ENCODE data around the gene HID1. TPM values are rescaled to one million over a fixed set of nuclear protein-coding genes. Genes with fewer than 3 reads are reported as not detected.
"Not testable (repeated sequence)": the region's sequence is repeated elsewhere in the genome, so short reads cannot be mapped to it uniquely, and the experiment has no call there.

HID1 gene
- total RNA-seq, 1 donor from 2014 or later: 30.6 TPM

DNA sequence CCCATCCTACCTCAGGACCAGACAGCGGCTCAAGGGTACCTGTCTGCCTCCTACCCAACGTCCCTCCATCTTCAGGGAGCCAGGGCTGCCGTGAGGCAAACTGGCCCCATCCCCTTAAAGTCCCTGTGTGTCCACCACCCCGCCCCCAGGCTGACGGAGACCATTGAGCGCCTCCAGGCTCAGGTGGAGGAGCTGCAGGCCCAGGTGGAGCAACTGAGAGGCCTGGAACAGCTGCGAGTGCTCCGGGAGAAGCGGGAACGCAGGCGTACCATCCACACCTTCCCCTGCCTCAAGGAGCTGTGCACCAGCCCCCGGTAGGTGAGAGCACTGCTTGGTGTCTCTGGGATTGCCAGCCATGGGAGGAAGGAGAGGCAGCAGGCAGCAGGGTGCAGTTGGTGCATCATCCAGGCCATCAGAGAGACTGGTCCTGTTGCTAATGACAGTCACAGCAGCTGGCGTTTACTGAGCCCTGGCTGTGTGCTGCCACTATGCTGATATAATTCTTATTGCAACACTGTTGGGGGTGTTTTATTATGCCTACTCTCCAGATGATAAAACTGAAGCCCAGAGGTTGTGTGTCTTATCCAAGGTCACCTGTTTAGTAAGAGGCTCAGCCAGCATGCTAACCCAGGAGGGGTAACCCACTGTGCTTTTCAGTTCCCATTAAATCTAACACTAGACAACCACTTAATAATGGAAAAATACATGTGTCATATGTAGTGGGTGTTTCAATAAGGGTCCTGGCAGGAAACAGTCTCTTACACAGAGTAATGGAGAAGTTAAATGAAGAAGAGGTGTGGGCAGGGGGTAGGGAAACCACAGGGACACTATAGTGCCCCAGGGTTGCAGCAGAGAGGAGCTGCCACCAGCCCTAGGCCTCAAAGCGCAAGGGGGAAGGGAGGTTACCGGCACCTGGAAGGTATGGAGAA is 29.6 kb upstream of the HID1 start:
- no peak for DNase-seq (ENCODE audit: extremely low read depth, low read depth, low spot score)

DNA sequence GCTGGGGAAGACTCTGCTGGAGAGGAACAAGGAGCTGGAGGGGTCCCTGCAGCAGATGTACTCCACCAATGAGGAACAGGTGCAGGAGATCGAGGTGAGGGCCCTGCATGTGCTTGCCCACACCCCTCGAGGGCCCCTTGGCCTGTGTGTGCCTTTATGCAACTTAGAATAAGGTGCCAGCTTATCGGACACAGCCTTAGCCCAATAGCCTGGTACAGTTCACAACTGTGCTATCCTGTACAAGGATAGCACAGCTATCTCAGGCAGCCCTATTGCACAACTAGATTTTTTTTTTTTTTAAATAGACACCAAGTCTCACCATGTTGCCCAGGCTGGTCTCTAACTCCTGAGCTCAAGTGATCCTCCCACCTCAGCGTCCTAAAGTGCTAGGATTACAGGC is 27.0 kb upstream of the HID1 start:
- DNase-seq (ENCODE audit: extremely low read depth, low read depth, low spot score): no peak

DNA sequence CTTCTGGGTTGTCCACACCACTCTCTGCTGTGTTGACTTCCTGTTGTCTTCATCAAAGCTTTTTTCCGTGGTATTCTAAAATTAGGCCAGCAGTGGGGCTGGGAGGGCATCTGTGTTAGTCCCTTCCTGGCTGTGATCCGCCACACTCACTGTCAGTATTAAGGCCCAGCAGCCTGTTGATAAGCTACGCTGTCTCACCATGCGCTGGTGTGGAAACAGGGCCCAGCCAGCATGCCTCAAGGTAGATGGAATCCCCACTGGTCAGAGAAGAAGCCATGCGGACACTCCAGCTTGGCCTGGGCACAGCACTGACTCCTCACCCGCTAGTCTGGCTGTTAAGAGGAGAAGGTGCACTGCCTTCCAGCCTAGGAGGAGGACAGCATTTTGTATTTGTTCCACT is 26.2 kb upstream of the HID1 start:
- no peak for DNase-seq (ENCODE audit: extremely low read depth, low read depth, low spot score)

DNA sequence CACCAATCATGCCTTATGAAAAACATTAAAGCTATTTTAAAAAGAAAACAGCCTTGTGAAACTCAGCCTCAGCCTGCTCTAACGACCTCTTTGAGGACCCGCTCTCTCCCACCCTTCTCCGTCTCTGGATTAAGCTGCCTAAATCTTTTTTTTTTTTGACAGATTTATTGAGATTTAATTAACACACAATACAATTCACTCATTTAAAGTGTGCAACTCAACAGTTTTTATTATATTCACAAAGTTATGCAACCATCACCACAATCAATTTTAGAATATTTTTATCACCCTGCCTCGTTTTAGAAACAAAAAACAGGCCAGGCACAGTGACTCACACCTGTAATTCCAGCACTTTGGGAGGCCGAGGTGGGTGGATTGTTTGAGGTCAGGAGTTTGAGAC is 23.3 kb upstream of the HID1 start:
- no peak for DNase-seq (ENCODE audit: extremely low read depth, low read depth, low spot score)

DNA sequence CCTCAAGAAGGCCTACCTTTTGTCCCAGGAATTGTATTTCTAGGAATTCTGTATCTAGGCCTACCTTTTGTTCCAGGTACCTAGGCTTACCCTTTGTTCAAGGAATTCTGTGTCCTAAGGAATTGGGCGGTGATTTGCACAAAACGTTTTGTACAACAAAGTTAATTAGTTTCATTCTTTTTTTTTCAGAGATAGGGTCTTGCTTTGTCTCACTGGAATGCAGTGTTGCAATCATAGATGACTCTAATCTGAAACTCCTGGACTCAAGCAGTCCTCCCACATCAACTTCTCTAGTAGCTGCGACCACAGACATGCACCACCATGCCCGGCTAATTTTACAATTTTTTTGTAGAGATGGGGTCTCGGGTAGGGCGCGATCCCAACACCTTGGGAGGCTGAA is 21.9 kb upstream of the HID1 start:
- no peak for DNase-seq (ENCODE audit: extremely low read depth, low read depth, low spot score)

DNA sequence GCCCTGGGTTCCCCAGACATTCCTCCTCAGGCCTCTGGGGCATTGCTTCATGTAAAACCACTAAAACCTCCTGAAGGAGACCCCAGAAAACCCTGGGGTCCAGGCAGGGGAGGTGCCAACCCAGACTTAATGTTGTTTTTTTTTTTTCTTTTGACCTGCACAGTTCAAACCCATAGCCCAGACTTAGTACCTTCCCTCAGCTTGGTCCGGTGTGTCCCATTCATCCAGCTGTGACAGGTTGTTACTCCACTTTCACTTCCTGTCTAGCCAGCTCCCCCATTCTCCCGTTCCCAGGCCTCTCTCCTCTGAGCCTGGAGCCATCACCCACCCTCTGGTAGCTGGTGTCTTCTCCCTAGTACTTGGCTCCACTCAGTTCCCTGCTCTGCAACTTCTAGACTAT is 19.7 kb upstream of the HID1 start:
- no peak for DNase-seq (ENCODE audit: extremely low read depth, low read depth, low spot score)

DNA sequence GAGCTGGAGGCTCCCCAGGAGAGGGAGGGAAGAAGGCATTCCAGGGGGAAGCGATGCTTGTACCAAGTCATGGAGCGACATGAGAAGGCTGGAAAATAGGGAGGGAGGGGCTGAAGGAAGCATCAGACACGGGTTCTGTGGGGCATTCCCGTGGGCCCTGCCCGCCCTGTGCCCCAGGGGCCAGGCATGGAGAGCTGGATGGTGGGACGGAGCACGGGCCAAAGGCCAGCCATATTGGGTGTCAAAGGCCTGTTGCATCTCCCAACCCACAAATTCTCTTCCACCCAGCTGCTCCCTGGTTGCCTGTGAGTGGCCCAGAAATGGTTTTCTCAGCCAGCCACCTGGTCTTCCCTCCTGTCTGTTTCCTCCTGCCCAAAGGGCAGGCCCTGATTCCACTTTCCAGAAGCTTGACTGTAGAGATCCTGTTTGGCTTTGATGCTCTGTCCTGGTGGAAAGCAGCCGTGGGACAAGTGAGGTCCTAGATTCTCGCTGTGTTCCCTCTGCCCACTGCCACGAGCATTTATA is 18.1 kb upstream of the HID1 start:
- DNase-seq (ENCODE audit: extremely low read depth, low read depth, low spot score): no peak

DNA sequence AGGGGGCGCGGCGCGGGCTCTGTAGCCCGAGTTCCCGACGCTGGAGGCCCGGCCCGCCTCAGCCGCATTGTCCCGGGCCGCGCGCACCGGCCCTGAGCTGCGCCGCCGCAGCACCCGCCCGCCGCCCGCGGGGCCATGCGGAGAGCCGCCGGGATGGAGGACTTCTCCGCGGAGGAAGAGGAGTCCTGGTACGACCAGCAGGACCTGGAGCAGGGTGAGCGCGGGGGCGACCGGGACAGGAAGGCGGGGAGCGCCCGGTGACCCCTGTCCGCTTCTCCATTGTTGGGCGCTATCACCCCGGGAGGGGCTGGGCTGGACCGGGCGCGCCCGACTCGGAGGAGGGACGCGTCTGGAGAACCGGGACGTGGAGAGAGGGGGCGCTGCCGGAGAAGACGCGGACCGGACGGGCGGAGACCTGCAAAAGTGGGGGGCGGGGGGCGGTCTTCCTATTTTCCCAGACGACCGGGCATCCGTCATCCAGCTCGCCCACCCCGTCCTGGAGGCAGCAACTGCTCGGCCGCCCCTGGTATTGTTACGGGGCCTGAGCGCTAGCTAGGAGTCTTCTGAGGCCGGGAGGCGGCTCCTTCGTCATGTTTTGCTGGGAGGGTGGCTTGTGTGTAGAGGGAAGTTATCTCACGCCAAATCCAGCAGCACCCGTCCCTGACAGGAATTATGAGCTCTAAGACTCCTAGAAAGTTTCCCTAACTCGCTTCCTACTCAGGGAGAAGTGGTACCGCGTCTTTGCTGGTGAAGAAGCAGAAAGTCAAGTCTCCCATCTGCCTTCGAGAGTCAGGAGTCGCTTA is 15.6 kb upstream of the HID1 start:
- no peak for DNase-seq (ENCODE audit: extremely low read depth, low read depth, low spot score)

DNA sequence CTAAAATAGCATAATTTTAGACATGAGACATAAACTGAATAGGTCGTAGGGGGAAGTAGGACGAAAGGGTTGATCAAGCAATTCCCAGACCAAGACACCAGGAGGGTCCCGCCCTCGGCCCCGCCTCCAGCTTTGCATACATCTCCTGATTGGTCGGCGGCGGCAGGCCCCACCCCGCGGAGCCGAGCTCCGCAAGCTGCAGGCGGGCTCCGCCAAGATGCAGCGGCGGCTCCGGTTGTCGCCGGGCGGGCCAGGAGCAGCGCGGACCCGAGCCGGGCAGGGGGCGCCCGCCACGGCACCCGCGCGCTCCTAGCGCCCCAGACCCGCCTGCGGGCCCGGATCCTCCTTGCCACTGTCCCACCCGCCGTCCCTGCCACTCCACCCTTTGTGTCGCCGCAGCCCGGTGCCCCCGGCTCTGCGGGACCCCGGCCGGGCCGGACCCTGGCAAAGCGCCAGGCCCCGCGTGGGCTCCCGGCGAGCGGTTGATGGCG is 14.9 kb upstream of the HID1 start, which contains the start of gene CDR2L:
Gene CDR2L, plus strand, starts transcription at position 215 of the 491 bp plus-strand sequence. CDS start 412 bp downstream, outside the sequence.
- DNase-seq (ENCODE audit: extremely low read depth, low read depth, low spot score): peak; percentile 45

DNA sequence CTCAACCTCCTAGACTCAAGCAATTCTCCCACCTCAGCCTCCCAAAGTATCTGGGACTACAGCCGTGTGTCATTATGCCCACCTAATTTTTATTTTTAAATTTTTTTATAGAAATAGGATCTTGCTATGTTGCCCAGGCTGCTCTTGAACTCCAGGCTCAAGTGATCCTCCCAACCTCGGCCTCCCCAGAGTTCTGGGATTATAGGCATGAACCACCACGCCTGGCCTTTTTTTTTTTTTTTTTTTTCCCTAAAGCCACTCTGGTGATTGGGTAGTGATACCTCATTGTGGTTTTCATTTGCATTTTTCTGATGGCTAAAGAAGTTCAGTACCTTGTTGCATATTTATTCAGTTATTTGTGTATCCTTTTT is 13.6 kb upstream of the HID1 start:
- DNase-seq (ENCODE audit: extremely low read depth, low read depth, low spot score): no peak

DNA sequence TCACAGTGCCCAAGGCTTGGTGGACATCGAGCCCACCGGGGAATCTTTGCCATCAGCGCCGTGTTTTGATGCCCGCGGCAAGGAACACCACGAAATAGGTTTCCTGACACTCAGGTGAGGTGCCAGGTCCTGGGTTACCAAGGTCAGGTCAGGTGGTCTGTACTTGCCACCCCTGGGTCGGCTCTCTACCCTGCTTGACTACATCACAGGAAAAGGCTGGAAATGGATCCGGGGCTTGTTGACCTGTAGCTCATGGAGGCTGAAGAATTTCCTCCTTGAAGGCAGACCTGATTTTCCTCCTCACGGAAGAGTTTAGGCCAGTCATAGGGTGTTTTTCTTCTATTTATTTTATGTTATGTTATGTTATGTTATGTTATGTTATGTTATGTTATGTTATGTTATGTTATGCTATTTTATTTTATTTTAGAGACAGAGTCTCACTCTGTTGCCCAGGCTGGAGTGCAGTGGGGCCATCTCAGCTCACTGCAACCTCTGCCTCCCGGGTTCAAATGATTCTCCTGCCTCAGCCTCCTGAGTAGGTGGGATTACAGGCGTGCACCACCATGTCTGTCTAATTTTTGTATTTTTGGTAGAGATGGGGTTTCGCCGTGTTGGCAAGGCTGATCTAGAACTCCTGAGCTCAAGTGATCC is 10.2 kb upstream of the HID1 start:
- not testable (repeated sequence) for DNase-seq (ENCODE audit: extremely low read depth, low read depth, low spot score)

DNA sequence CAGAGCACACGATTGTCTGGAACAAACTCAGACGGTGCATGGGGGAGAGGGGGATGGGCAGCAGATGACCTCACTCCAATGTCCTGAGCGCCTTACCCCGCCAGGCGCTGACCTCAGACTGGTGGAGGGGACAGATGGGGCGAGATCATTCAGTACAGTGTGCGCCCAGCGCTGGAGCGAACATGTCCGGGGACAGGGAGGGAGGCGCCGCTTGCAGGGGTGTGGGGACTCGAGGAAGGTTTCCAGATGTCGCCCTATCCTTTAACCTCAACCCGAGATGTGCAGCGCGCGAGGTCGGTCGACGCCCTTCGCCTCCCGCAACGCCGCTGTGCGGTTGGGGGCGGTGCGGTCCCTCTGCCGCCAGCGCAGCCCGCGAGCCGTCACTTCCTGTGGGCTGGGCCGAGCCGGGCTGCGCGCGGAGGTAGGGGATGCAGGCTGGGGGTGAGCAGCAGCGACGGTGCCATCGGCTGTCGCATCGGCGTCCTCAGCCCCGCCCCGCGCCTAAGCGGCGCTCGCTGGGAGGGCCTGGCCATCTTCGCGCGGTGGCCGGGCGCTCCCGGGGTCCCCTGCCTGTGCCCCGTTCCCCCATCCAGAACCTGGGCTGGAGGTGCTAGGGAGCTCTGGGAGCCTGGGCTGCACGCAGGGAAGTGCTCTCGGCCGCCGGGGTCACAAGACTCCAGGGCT is 9.6 kb upstream of the HID1 start:
- no peak for DNase-seq (ENCODE audit: extremely low read depth, low read depth, low spot score)

DNA sequence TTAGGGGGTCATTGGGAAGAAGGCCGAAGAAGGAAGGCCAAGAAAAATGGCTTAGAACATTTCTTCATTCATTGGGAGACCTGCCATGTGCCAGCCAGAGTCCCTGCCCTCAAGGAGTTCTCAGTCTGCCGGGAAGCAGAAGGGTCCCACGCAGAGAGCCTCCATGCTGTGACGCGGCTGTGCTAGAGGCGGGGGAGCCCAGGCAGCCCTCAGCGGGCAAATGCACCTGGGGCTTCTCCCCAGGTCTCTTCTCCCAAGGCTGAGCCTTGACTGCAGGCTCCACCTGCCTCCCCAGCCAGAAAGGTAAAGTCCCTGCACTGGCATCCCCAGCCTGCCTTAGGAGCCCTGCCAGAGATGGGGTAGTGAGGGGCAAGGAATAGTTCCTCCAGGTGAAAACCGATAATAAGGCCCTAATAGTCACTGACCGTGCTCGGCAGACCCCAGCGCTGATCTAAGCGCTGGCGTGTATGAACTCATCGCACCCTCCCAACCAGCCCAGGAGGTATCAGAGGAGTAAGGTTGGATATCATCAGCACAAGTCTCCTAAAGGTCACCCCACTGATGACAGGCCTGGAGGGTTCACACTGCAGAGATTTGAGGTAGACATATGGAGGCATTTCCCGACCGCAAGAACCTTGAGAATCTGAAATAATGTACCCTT is 8.9 kb upstream of the HID1 start:
- no peak for DNase-seq (ENCODE audit: extremely low read depth, low read depth, low spot score)

DNA sequence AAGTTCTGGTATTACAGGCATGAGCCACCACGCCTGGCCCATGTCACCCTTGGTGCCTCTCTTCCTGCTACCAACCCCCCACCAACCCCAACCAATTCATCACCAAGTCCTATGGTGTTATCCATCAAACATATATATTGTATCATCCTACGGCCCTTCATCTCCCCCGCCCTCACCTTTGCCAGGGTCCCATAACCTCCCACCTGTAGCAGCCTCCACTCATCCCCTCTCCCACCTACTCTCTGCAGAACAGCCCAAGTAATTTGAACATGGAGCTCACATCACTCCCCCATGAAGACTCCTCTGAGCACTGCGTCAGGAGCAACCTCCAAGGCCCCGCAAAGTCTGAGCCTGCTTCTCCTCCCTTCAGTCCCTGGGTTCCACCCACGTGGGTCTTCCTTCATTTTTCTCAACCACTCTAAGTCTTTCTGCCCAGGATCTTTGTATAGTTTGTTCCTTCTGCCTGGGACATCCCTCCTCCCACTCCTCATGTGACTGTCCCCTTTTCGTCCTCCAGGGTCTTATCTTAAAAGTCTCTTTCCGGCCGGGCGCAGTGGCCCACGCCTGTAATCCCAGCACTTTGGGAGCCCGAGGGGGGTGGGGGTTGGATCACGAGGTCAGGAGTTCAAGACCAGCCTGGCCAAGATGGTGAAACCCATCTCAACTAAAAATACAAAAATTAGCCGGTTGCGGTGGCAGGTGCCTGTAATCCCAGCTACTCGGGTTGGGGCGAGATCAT is 7.0 kb upstream of the HID1 start:
- no peak for DNase-seq (ENCODE audit: extremely low read depth, low read depth, low spot score)

DNA sequence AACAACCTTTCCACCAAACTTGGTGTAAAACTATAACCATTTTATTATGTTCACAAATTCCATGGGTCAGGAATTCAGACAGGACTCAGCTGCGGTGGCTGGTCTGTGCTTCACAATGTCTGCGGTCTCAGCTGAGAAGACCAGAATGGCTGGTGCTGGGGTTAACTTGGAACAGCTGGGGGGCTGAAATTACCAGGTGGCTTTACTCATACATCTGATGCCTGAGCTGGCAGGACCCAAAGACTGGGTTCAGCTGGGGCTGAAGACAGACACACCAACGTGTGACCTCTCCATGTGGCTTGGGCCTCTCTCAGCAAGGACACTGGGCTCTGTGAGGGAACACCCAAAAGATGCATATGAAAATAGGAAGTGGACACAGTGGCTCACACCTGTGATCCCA is 5.7 kb upstream of the HID1 start:
- no peak for DNase-seq (ENCODE audit: extremely low read depth, low read depth, low spot score)

DNA sequence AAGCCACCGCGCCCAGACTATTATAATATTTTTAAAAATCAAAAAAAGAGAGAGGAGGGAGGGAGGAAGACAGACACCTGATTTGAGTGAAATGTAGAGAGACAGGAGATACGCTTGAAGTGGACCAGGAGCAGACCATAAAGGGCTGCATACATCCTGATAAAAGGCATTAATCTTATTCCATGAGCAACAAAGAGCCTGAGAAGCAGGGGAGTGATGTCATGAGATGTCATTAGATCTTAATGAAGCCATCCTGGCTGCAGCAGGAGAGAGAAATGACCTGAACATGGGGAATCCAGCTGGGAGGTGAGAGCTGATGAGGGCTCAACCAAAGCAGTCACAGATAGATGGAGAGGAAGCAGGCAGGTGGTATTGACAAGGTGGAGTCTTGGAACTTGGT is 5.2 kb upstream of the HID1 start:
- no peak for DNase-seq (ENCODE audit: extremely low read depth, low read depth, low spot score)

DNA sequence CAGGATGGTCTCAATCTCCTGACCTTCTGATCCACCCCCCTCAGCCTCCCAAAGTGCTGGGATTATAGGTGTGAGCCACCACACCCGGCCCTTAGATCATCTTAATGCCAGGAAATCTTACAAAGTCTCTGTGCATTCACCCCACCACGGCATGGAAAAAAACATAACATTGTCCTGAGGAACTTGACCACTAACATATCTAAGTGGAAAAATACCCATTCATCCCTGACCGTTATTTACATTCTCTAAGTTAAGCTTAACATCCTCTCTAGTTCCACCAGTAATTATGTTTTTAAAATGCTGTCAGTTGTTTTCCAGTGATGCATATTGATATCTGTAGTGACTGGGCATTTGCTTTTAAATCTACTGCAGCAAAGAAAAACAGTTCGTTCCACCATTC is 3.4 kb upstream of the HID1 start:
- no peak for DNase-seq (ENCODE audit: extremely low read depth, low read depth, low spot score)

DNA sequence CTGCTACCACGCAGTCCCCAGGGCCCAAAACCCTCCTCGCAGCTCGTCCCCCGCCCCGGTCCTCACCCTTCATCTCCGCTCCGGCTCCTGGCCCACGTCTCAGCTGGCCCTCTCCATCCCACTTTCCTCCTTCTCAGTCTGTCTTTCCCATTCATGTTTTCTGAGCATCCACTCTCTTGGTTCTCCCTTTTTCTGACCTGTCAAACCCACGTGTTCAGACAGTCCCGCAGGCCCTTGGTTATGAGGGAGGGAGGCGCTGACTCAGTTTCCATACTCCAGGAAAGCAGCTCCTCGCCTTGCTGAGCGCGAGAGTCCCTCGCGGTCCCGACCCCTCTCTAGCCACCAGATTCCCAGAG is 392 bp upstream of the HID1 start:
- DNase-seq (ENCODE audit: extremely low read depth, low read depth, low spot score): no peak

DNA sequence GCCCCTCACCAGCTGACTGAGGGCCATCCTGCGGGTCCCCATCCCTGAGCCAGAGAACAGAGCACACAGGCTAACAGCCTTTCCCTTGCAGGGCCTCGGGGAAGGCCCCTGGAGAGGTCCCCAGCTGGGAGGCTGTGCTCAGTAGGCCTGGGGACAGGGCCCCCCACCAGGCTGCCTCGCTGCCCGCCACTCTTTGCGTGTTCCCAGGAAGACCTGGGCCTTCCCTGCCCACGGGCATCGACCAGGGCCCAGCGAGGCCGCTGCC is 785 bp downstream of the HID1 start:
- DNase-seq (ENCODE audit: extremely low read depth, low read depth, low spot score): no peak
